Endothelial cell (in vitro differentiated cells): ENCODE data around the gene LAMA1. TPM values are rescaled to one million over a fixed set of nuclear protein-coding genes. Genes with fewer than 3 reads are reported as not detected.

Source experiments
- DNase-seq: peaks from one replicate; pipeline ENCODE4 v3.0.0; 2021; ENCODE audit warnings: low spot score
- H3K27ac Mint-ChIP-seq: one replicate; pipeline ENCODE4 v1.8.0; 2021; ENCODE audit warnings: mixed read lengths, inconsistent platforms; ENCODE audit not compliant: unreplicated experiment
- H3K27me3 Mint-ChIP-seq: one replicate; pipeline ENCODE4 v1.8.0; 2021; ENCODE audit warnings: mild to moderate bottlenecking, moderate library complexity, mixed read lengths, inconsistent platforms; ENCODE audit not compliant: unreplicated experiment
- H3K36me3 Mint-ChIP-seq: one replicate; pipeline ENCODE4 v1.8.0; 2021; ENCODE audit warnings: mild to moderate bottlenecking, low read depth, mixed read lengths, inconsistent platforms; ENCODE audit not compliant: unreplicated experiment
- H3K4me1 Mint-ChIP-seq: one replicate; pipeline ENCODE4 v1.8.0; 2021; ENCODE audit warnings: mild to moderate bottlenecking, mixed read lengths, inconsistent platforms; ENCODE audit not compliant: unreplicated experiment
- H3K4me3 Mint-ChIP-seq: one replicate; pipeline ENCODE4 v1.8.0; 2021; ENCODE audit warnings: mild to moderate bottlenecking, mixed read lengths, inconsistent platforms; ENCODE audit not compliant: unreplicated experiment
- H3K9me3 Mint-ChIP-seq: one replicate; pipeline ENCODE4 v1.8.0; 2021; ENCODE audit warnings: mixed read lengths, inconsistent platforms; ENCODE audit not compliant: unreplicated experiment
- total RNA-seq: library from RNA; stranded (reverse); fragmentation: NEBNext Ultra II Directional; extraction: Animal tissue kit (Norgen Biotek cat#: 25700); gene quantifications from one replicate; pipeline ENCODE4 v1.2.1, GENCODE V29; 2021; ENCODE audit not compliant: unreplicated experiment
- TF ChIP-seq, protein P1 (sequence below): fragments of 200-600 bp; sonication (generic); IDR thresholded peaks from one replicate; pipeline ENCODE4 v1.5.0; 2021; ENCODE audit warnings: antibody characterized with exemption; ENCODE audit not compliant: unreplicated experiment

Gene LAMA1
- total RNA-seq, 1 donor from 2014 or later = 8.7 TPM

DNA sequence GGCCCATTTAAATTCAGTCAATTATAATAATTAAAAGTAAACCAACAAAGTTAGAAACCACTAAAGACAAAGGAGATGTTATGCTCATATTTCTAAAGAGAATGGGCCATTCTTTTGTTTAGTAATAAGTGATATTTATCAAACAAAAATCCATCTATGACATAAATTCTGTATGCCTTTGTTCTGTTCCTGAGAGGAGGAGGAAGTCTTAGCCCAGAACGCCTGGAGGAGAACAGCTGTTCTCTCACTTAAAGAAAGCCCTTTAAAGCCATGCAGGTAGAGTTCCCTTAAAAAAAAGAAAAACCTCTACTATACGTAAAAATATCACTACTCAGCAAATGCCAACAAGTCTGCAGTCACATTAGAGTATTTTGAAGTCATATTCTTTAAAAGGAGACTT is 15.5 kb downstream of the LAMA1 start:
- TF ChIP-seq, protein P1, sequence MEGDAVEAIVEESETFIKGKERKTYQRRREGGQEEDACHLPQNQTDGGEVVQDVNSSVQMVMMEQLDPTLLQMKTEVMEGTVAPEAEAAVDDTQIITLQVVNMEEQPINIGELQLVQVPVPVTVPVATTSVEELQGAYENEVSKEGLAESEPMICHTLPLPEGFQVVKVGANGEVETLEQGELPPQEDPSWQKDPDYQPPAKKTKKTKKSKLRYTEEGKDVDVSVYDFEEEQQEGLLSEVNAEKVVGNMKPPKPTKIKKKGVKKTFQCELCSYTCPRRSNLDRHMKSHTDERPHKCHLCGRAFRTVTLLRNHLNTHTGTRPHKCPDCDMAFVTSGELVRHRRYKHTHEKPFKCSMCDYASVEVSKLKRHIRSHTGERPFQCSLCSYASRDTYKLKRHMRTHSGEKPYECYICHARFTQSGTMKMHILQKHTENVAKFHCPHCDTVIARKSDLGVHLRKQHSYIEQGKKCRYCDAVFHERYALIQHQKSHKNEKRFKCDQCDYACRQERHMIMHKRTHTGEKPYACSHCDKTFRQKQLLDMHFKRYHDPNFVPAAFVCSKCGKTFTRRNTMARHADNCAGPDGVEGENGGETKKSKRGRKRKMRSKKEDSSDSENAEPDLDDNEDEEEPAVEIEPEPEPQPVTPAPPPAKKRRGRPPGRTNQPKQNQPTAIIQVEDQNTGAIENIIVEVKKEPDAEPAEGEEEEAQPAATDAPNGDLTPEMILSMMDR = no peak
- Mint-ChIP-seq H3K9me3 (no peaks in the 10 kb centered on the region), H3K36me3 (no peaks in the 10 kb centered on the region), H3K4me3 (no peak overlapping the region), H3K27me3 (peaks cover 1% of the 10 kb centered on the region), H3K4me1 (no peaks in the 10 kb centered on the region), H3K27ac (no peak overlapping the region)
- DNase-seq = no peak

DNA sequence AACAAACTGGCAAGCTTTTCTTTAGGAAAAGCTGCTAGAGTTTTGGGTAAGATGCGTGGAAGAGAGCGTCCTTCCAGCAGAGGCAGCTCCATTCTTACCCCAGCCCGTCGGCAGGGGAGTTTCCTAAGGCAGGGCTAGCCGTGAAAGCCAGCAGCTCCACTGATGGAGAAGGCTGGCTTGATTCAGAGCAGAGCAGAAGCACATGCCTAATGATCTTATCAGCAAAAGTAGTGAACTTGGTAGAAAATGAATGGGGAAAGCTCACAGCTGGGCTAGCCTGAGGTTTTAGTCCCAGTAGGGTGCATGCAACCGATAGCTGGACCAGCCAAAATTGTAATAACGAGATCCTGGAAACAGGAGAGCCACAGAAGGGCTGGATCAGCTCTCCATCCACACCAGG is 20.8 kb downstream of the LAMA1 start:
- TF ChIP-seq, protein P1 = no peak
- Mint-ChIP-seq H3K4me3 (no peak overlapping the region), H3K27me3 (no peaks in the 10 kb centered on the region), H3K9me3 (no peaks in the 10 kb centered on the region), H3K4me1 (peaks cover 2% of the 10 kb centered on the region), H3K27ac (no peak overlapping the region), H3K36me3 (no peaks in the 10 kb centered on the region)
- DNase-seq = no peak

DNA sequence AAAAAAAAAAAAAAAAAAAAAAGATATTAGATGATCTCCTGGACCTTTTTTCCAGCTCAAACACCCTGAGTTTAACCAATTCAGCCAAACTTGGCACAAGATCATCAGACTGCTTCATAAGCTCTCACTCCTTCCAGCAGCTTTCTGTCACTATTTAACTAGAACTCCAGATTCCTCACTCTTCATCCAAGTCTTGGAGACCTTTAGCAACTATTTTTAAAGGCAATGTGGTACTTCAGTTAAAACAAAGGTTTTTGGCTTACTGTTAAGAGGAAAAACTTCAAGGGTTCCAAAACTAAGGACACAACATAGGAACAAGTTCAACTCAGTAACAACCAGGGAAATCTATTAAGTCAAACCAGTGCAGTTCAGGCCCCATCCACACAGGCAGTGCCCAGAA is 23.2 kb downstream of the LAMA1 start:
- TF ChIP-seq, protein P1 = no peak
- no peaks in the 10 kb centered on the region for H3K36me3 Mint-ChIP-seq
- peaks cover 2% of the 10 kb centered on the region for H3K4me1 Mint-ChIP-seq
- H3K27me3 Mint-ChIP-seq = no peaks in the 10 kb centered on the region
- DNase-seq = no peak
- no peak overlapping the region for H3K4me3 Mint-ChIP-seq
- H3K27ac Mint-ChIP-seq = no peak overlapping the region
- H3K9me3 Mint-ChIP-seq = no peaks in the 10 kb centered on the region

DNA sequence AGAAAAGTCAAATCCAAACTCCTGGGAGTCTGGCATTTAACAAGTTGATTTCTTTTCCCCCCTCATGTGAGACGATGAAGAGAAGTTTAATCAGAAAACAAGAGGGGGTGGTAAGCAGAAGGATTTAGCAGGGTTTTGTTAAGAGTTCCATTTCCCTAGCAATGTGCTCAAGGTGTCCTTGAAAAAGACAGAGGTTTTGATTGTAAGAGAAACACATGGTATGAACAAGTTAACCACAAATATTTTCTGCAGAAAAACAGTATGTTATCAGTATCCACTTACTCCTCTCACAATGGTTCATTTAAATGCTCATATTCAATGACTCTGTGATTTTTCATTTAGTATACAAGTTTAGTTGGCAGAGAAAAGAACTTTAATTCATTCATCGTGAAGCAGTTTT is 26.8 kb downstream of the LAMA1 start:
- Mint-ChIP-seq H3K27me3 (no peaks in the 10 kb centered on the region), H3K36me3 (no peaks in the 10 kb centered on the region), H3K27ac (no peak overlapping the region), H3K4me3 (no peak overlapping the region), H3K4me1 (peaks cover 2% of the 10 kb centered on the region), H3K9me3 (no peaks in the 10 kb centered on the region)
- DNase-seq = no peak
- TF ChIP-seq, protein P1 = no peak

DNA sequence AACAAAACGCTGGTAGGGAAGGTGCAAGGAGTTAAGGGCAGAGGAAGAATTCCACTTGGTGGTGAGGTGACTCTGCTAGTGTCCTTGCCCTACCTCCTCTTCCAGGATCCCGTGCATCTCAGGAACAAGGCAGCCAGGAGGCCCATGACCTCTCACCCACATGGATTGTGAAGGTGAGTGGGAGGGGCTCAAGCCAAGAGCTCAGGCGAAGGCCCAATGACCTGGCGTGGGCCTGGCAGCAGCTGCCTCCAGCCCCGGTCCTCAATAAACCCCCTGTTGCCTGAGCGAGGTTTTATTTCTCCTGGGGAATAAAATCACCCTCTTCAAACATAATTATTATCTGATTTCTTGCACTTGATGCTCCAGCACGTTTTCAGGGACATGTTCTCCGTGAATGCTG is 28.2 kb downstream of the LAMA1 start:
- Mint-ChIP-seq H3K4me3 (no peak overlapping the region), H3K27ac (no peak overlapping the region), H3K27me3 (no peaks in the 10 kb centered on the region), H3K4me1 (no peaks in the 10 kb centered on the region), H3K9me3 (no peaks in the 10 kb centered on the region), H3K36me3 (no peaks in the 10 kb centered on the region)
- DNase-seq = no peak
- TF ChIP-seq, protein P1 = no peak
